HG03045 (cell line): Measurements from ENCODE around the gene UBE3C.

Experiments
- ATAC-seq: cut with Tn5 transposase; IDR thresholded peaks from one replicate; pipeline ENCODE4 v1.9.1; 2021; ENCODE audit warnings: mild to moderate bottlenecking, moderate library complexity; ENCODE audit not compliant: unreplicated experiment

The UBE3C gene

DNA sequence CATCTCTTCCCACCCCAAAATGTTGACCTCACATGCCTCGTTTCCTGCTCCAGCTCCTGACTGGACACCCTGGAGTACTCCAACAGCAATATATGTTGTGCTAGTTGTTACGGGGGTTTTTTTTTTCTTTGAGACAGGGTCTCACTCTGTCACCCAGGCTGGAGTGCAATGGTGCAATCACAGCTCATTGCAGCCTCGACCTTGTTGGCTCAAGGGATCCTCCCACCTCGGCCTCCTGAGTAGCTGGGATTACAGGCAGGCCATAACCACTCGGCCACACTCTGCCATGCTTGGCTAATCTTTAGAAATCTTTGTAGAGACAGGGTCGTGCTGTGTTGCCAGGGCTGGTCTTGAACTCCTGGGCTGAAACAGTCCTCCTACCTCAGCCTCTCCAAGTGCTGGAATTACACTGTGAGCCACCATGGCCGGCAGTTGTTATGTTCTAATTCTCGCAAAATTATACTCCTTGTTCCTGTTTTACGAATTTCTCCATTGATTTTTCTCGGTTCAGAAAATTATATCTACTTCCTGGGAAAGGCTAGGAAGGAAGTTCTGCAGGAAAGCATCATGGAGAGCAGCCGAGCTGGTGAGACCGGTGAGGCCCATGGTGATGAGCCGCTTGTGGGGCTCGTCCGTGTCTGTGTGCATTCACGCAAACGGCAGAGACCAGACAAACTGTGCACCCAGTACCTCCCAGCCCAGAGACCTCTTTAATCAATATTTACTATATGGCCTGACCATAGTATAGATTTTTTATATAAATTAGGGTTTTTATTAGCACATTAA lies 145.7 kb downstream of the UBE3C start:
- ATAC-seq = no peak

DNA sequence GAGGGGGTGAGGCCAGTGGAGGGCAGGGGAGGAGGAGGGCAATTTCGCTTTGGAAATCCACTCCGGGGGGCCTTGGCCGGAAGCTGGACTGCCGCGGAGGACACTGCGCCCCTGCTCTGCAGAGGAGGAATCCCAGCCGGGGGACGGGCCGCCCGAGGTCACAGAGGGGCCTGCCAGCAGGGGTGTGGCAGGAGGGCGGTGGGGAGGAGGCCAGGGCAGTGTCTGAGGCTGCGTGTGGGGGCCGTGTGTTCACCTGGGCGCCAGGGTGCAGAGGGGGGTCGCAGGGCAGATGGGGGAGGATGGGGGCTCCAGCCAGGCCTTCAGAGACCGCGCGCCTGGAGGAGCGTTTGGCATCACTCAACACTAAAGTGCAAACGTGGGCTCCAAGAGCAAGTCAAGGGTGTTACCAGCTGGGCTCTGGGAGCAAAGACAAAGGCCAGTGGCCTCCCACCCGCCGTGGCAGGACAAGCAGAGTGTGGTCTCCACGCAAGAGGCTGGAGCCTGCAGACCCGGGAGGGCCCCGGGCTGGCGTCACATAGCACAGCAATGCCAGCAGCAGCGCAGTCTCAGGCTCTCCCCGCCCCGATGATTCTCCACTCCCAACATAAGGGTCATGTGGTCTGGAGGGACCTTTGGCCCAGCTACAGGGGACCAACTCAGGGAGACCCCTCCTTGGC lies 152.8 kb downstream of the UBE3C start:
- ATAC-seq = no peak

DNA sequence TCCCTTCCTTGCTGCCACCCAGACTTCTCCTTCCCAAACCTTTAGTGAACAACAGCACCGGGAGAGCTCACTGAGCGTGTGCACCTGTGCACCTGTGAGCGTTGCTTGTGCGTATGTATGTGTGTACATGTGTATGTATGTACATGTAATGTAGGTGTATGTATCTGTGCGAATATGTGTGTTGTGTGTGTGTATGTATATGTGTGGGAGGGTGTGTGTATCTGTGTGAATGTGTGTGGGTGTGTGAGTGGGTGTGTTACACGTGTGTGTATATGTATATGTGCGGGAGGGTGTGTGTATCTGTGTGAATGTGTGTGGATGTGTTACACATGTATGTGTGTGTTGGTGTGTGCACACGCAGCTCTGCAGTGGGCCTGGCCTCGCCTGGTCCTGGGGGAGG lies 153.5 kb downstream of the UBE3C start:
- ATAC-seq = no peak

DNA sequence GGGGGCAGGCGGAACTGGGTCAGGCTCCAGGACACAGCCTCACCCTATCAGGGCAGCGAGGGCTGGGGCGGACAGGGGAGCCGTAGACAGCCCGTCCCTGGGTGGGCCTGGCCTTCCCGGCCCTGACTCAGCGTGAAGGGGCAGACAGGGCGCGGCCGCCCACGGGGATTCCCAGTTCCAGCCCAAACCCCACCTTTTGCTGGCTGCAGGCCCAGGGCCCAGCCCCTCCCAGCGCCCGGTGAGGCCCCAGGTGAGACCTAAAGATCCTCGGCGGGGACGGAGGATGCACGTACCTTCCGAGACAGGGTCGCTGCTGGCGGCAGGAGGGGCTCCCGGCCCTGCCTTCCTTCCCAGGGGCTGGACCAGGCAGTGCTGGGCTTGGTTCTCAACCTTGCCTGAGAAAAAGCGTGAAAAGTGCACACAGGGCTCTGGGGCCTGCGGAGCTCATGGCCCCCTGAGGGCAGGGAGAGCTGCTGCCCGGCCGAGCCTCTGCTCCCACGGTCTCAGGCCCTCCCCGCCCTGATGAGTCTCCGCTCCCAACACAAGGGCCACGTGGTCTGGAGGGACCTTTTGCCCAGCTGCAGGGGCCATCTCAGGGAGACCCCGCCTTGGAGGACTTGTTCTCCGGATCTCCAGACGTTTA lies 154.2 kb downstream of the UBE3C start:
- ATAC-seq = no peak

DNA sequence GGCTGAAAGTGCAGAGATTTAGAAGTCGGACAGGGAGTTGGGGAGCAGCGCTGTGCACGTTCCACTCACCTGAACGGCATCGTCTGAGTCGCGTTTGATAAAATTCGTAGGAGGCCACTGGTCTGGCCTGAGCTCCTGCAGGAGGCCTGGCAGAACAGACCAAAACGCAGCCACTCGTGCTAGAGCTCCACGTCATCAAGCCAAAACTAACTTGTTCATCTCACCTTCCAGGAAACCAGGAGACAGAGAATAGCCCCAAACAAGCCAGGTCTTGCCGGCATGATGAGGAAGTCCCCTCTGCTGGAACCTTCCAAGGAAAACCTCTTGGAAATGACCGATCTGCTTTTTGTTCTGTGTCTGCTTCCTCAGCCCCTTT lies 154.7 kb downstream of the UBE3C start:
- ATAC-seq = no peak

DNA sequence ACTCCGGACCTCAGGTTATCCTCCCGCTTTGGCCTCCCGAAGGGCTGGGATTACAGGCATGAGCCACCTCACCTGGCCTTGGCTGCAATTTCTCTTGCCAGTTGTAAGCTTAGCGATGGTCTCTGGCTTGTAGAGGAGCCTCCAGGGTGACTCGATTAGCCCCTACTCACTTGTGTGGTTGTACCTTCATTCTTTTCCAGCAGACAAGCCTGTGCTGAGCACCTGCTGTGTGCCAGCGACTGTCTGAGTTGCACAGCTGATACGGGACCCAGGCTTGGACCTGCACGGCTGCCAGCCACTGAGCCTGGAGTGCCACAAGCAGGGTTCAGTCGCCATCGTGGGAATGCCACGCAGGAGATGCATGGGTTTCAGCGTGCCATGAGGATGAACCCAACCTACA lies 156.0 kb downstream of the UBE3C start:
- ATAC-seq = no peak

DNA sequence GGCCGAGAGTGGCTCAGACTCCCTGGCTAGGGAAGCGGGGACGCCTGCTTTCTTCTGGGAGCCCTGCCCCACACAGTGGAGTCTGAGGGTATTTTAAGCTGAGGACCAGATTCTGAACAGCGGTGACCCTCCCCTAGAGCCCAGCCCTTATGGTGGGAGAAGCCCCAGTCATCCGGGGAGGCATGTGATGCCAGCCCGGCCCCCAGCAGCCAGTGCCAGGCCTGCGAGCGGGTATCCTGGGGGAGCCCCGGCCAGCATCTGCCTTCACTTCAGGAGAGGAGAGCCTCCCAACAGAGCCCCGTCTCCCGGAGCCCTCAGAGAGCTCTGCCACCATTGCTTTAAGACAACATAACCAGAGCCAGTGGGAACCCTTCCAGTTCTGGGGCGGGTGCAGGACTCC lies 156.6 kb downstream of the UBE3C start:
- no peak for ATAC-seq

DNA sequence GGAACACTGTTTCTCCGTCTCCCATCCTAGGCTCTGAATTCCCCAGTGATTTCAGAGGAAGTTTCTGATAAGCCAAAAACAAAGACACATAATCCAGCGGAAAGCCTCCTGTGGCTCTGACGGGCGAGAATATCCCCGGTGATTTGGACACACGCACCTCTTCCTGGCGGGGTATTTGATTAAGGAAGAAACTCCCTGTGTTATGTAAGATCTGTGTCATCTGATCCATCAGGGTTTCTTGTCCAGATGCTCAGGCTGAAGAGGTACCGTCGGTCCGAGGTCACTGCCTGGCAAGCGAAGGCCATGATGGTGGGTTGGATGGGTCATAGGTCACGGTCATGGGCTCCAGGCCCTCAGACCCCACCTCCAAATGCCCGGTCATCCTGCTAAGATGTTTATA lies 158.5 kb downstream of the UBE3C start:
- ATAC-seq = no peak

DNA sequence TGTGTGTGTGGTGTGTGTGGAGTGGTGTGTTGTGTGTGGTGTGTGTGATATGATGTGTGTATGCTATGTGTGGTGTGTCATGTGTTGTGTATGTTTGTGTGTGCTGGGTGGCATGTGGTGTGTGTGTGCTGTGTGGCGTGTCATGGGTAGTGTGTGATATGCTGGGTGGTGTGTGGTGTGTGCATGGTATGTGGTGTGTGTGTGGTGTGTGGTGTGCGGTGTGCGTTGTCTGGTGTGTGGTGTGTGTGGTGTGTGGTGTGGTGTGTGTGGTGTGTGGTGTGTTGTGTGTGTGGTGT lies 160.5 kb downstream of the UBE3C start:
- no peak for ATAC-seq

DNA sequence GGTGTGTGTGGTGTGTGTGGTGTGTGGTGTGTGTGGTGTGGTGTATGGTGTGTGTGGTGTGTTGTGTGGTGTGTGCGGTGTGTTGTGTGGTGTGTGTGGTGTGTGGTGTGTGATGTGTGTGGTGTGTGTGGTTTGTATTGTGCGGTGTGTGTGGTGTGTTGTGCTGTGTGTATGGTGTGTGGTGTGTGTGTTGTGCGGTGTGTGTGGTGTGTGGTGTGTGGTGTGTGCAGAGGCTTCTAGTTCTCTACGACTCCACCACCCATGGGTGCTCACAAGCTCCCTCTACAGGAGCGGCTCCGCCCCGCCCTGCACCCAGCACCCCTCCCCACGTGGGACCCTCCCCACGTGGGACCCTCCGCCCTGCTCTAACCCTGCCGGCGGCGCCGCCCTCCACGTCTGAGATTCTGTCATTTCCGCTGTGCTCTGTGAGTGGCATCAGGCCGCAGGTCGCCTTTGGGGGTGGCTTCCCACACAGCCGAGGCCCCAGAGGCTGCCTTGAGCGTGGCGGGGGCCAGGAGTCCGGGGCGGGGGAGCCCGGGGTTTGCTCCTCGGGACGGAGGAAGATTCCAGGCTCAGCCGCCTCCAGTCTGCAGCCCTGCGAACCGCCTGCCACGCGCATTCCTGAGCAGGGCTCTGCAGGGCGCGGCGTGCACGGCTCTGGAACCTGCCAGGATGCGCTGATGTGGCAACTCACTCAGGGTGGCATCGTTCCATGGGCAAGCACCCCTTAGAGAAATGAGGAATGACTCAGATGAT lies 161.1 kb downstream of the UBE3C start:
- no peak for ATAC-seq

DNA sequence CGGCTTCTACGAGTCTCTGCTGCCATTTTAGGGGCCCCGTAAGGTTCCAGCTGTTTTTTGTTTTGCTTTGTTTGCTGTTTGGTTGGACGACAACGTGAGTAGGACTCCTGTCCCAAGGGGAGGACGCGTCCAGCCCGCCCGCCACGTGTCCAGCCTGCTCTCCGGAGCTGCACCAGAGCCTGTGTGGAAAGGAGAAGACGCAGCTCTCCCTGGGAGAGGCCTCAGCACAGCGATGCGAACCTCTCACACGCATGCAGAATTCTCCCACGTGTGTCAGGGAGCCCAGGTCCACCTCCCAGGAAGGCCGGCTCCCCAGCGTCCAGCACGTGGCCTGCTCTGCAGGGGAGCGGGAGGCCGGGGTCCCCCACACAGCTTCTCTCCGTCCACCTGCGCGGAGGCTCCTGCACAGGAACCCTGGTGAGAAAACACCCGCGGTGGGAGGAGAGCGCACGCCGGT lies 161.7 kb downstream of the UBE3C start:
- ATAC-seq = no peak

DNA sequence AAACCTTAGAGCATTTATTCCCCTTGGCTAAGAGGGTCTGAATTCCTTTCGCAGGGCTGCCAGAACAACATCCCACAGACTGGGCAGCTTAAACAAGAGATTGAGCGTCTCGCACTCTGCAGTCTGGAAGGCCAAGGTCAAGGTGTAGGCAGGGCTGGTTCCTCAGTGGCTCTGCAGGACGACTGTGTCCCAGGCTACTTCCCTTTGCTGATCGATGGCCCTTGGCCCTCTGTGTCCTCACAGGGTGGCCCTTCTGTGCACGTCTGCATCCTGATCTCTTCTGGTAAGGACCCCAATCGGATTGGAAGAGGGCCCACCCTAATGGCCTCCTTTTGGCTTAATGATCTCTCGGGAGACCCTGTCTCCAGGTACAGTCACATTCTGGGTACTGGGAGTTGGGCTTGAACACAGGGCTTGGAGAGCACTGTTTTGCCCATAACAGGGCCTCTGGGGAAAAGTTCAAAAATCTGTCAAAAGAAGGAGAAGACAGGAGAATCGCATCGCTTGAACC lies 162.9 kb downstream of the UBE3C start:
- peak; percentile 6 for ATAC-seq

DNA sequence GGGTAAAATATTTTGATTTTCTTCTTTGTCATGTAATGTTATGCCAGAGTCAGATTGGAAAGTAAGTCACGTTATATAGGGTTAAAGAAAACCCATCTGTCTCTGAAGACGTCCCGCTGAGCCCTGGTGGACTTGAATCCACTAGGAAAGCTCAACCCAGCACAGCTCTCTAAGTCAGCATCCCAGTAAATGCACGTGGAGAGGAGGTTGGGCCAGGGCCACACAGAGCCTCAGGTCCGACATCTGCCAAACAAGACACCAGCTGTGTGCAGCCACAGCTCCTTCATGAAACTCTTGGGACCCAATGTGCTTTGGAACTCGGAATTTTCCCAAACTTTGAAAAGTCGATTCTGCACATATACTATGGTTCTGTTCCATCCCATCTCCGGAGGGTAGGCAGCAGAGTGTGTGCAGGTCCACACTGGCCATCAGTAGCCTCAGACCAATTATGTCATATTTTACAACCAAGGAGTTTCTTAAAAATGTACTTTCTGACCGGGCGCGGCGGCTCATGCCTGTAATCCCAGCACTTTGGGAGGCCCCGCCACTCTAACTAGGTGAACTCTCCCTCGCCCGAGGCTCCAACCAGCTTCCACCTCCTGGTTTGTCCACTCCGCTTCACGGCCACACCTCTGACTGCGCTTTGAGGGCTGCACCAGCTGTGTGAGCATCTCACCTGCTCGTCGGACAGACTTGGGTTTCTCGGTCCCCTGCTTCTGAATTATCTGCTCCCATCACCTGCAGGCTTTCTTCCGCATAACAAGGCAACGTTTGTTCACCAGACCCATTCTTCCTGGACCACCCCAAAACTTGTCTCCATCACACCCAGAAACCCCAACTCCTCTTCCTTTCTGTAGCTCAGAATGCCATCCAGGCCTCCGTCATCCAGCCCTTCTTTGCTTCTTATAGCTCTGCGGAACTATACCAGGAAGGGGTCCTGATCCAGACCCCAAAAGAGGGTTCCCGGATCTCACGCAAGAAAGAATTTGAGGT lies 168.4 kb downstream of the UBE3C start:
- no peak for ATAC-seq

DNA sequence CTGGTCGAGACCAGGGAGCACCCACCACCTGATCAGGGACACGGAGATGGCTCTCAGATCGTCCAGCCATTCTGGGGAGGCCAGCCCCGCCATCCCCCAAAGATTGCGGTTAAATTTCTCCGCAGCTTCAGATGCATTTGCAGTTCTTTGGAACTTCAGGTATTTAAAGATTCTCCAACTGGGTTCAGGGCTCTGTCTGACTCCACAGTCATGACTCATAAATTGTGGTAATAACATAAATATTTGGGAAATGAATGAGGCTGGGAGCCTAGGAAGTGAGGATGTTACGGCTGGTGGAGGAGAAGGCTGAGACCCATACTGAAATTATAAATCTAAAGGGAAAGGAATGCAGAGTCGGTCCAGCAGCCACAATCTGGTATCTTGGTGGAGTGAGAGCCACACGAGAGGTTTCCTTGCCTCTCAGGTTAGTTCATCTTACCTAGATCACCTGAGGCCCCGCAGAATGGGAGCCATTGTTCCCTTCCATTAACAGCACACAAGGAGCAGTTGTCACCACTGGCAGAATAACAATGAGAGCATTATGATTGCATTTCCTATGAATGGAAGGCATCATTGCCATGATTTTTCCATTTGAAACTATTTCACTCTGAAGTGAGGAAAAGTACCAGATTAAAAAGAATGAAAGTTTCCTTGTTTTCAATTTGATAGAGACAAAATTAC lies 171.4 kb downstream of the UBE3C start:
- ATAC-seq = no peak

DNA sequence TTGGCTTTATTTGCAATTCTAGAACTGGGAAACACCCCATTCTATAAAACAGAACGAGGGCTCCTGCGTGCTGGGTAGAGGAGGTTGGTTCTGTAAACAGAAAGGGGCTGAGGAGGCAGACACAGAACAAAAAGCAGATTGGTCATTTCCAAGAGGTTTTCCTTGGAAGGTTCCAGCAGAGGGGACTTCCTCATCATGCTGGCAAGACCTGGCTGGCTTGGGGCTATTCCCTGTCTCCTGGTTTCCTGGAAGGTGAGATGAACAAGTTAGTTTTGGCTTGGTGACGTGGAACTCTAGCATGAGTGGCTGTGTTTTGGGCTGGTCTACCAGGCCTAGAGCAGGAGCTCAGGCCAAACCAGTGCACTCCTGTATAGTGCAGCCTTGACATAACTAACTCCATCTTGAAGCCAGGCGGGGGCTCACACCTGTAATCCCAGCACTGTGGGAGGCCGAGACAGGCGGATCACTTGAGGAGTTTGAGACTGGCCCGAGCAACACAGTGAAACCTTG lies 172.0 kb downstream of the UBE3C start:
- no peak for ATAC-seq

DNA sequence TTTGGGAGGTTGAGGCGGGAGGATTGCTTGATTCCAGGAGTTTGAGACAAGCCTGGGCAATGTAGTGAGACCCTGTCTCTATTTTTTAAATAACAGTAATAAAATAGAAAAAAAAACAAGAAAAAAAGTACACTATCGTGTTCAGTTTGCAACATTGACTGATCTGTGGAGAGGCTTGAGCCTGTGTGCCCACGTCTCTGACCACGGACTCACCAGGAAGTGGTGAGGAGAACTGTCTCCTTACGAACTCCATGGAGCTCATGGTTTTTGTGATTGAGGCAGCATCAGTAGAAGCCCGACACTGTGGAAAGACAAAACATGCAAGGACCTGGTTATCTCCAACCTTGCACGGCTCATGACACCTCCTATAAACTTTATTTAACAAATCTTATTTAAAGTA lies 174.2 kb downstream of the UBE3C start:
- no peak for ATAC-seq

DNA sequence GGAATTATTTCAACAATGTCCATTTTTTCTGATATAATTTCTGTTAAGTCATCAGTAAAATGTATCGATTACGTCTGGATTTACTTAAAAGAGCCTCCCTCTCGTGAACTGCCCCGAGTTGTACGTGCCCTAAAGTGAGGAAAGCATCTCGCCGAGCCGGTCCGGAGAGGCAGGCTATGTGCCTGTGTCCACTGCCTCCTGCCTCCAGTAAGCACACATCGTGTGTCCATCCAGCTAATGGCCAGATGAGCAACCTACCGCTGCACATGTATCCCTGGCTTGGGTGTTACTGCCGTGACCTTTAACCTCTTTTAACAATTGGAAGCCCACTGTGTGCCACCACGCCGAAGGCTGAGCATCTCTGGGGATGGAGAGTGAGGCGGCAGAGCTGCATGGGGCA lies 174.9 kb downstream of the UBE3C start:
- ATAC-seq = no peak

DNA sequence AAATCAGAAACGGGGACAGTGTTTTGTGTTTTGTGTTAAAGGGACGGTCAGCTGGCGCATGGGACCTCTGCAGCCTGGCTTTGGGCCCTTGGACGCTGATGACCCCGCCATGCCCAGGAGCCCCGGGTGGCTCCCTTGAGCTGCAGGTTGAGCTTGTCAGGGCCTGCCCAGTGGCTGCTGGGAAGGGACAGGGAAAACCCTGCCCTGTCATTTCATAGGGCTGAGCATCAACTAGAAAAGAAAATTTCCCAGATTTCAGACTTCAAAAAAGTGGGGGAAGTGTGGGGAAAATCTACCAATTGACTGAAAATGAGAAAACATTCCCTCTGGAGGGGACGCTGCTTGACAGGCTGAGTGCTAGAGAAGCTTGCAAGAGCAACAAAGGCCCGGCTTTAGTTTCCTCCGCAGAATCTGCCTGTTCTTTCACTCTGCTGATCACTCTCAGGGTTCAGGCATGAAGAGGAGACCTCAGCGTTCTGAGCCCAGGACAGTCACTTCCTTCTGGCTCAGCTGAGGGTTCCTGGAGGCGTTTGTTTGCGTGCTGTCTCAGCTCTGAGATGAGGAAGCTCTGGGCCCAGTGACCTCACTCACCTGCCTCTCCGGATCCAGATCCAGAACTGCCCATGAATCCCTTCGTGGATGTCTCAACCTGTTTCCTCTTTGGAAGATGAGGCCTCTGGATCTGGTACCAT lies 179.4 kb downstream of the UBE3C start:
- peak; percentile 83 for ATAC-seq
